Measurements from ENCODE around the gene DHRS13.

GRCh38 chr17:28908640-28909167 lies 5.8 kb upstream of the DHRS13 start:
- no peak for TF ChIP-seq CTCF (IDR thresholded peaks at IDR 0.05)
- TF ChIP-seq POLR2A (IDR thresholded peaks at IDR 0.05): no peak
